H9 (cell line): ENCODE measurements around the gene GOLGA8M. TPM values are rescaled to one million over a fixed set of nuclear protein-coding genes. Genes with fewer than 3 reads are reported as not detected.

ENCODE experiments used
- DNase-seq: peaks from one replicate; pipeline ENCODE4 v3.0.0-alpha.2; 2017
- H2AFZ ChIP-seq: one replicate; pipeline ENCODE4 v1.6.1; 2013; ENCODE audit warnings: mild to moderate bottlenecking, low read length, control low read depth, moderate library complexity
- H2AK5ac ChIP-seq: 2 replicates; pipeline ENCODE4 v1.6.1; 2013; ENCODE audit warnings: low read length, control low read depth, mixed read lengths; ENCODE audit not compliant: insufficient read length
- H2BK120ac ChIP-seq: one replicate; pipeline ENCODE4 v1.6.1; 2013; ENCODE audit warnings: low read depth, mild to moderate bottlenecking, low read length, control low read depth, inconsistent platforms; ENCODE audit not compliant: poor library complexity, severe bottlenecking
- H2BK12ac ChIP-seq: 2 replicates; pipeline ENCODE4 v1.6.1; 2013; ENCODE audit warnings: low read length, control low read depth, mixed read lengths, low read depth; ENCODE audit not compliant: insufficient read length
- H2BK15ac ChIP-seq: 2 replicates; pipeline ENCODE4 v1.6.1; 2013; ENCODE audit warnings: low read depth, low read length, control low read depth
- H2BK20ac ChIP-seq: one replicate; pipeline ENCODE4 v1.6.1; 2013; ENCODE audit warnings: low read depth, mild to moderate bottlenecking, low read length, control low read depth, inconsistent platforms; ENCODE audit not compliant: poor library complexity, severe bottlenecking
- H2BK5ac ChIP-seq: 2 replicates; pipeline ENCODE4 v1.6.1; 2013; ENCODE audit warnings: low read length, control low read depth, mixed read lengths; ENCODE audit not compliant: insufficient read length
- H3K14ac ChIP-seq: 2 replicates; pipeline ENCODE4 v1.6.1; 2013; ENCODE audit warnings: low read length, control low read depth; ENCODE audit not compliant: insufficient read depth
- H3K18ac ChIP-seq: 2 replicates; pipeline ENCODE4 v1.6.1; 2013; ENCODE audit warnings: low read depth, mild to moderate bottlenecking, mixed read lengths, low read length, control low read depth; ENCODE audit not compliant: insufficient read length
- H3K23ac ChIP-seq: 2 replicates; pipeline ENCODE4 v1.6.1; 2013; ENCODE audit warnings: low read length, control low read depth, mixed read lengths, low read depth; ENCODE audit not compliant: insufficient read length
- H3K23me2 ChIP-seq: 2 replicates; pipeline ENCODE4 v1.6.1; 2013; ENCODE audit warnings: low read depth, mild to moderate bottlenecking, mixed read lengths, low read length, control low read depth; ENCODE audit not compliant: insufficient read length, poor library complexity, severe bottlenecking
- H3K27ac ChIP-seq: 2 replicates; pipeline ENCODE4 v1.5.1; 2013; ENCODE audit warnings: low read length, control low read depth, mixed read lengths, low read depth; ENCODE audit not compliant: insufficient read length
- H3K27me3 ChIP-seq: 2 replicates; pipeline ENCODE4 v1.6.1; 2013; ENCODE audit warnings: low read length, control low read depth, inconsistent platforms; ENCODE audit not compliant: insufficient read depth
- H3K4ac ChIP-seq: 2 replicates; pipeline ENCODE4 v1.6.1; 2013; ENCODE audit warnings: low read depth, mild to moderate bottlenecking, control low read depth, inconsistent platforms, low read length, moderate library complexity
- H3K4me1 ChIP-seq: 2 replicates; pipeline ENCODE4 v1.6.1; 2013; ENCODE audit warnings: low read length, control low read depth, inconsistent platforms; ENCODE audit not compliant: insufficient read depth
- H3K4me2 ChIP-seq: 2 replicates; pipeline ENCODE4 v1.6.1; 2013; ENCODE audit warnings: low read length, control low read depth, mixed read lengths; ENCODE audit not compliant: insufficient read length, insufficient read depth
- H3K56ac ChIP-seq: 2 replicates; pipeline ENCODE4 v1.6.1; 2013; ENCODE audit warnings: low read depth, mild to moderate bottlenecking, mixed read lengths, low read length, control low read depth; ENCODE audit not compliant: insufficient read length
- H3K79me1 ChIP-seq: 2 replicates; pipeline ENCODE4 v1.6.1; 2013; ENCODE audit warnings: low read depth, mild to moderate bottlenecking, moderate library complexity, low read length, control low read depth, inconsistent platforms; ENCODE audit not compliant: insufficient read depth, poor library complexity, severe bottlenecking
- H3K79me2 ChIP-seq: 2 replicates; pipeline ENCODE4 v1.6.1; 2013; ENCODE audit warnings: low read length, control low read depth, inconsistent platforms; ENCODE audit not compliant: insufficient read depth
- H3K9ac ChIP-seq: 2 replicates; pipeline ENCODE4 v1.6.1; 2013; ENCODE audit warnings: low read length, control low read depth, mixed read lengths; ENCODE audit not compliant: insufficient read length; ENCODE audit errors: extremely low read depth
- H3K9me3 ChIP-seq: one replicate; pipeline ENCODE4 v1.6.1; 2013; ENCODE audit warnings: low read depth, low read length, inconsistent platforms; ENCODE audit not compliant: control insufficient read depth
- H3T11ph ChIP-seq: one replicate; pipeline ENCODE4 v1.6.1; 2013; ENCODE audit warnings: mild to moderate bottlenecking, low read length, control low read depth, inconsistent platforms
- H4K20me1 ChIP-seq: one replicate; pipeline ENCODE4 v1.6.1; 2013; ENCODE audit not compliant: control insufficient read depth, insufficient read length, insufficient read depth
- H4K5ac ChIP-seq: 2 replicates; pipeline ENCODE4 v1.6.1; 2013; ENCODE audit warnings: low read depth, mild to moderate bottlenecking, mixed read lengths, low read length, control low read depth; ENCODE audit not compliant: insufficient read length
- H4K8ac ChIP-seq: replicated peaks from 2 replicates; pipeline ENCODE4 v1.6.1; 2013; ENCODE audit warnings: low read length, control low read depth, mixed read lengths, low read depth; ENCODE audit not compliant: insufficient read length
- H4K91ac ChIP-seq: 2 replicates; pipeline ENCODE4 v1.6.1; 2013; ENCODE audit warnings: low read depth, mild to moderate bottlenecking, moderate library complexity, mixed read lengths, low read length, control low read depth; ENCODE audit not compliant: insufficient read length
- H3K27ac Mint-ChIP-seq, 3 experiments: 2 replicates in 2 of 3; 3 replicates in 1 of 3; pipeline ENCODE4 v1.8.0; 2020 to 2021; ENCODE audit warnings: mixed read lengths in 3 of 3, mild to moderate bottlenecking in 1 of 3, moderate library complexity in 1 of 3
- H3K27me3 Mint-ChIP-seq: 2 replicates; pipeline ENCODE4 v1.8.0; 2021; ENCODE audit warnings: low read depth, mild to moderate bottlenecking, moderate library complexity, mixed read lengths
- H3K36me3 Mint-ChIP-seq, 3 experiments: 2 replicates in 2 of 3; 3 replicates in 1 of 3; pipeline ENCODE4 v1.8.0; 2020 to 2021; ENCODE audit warnings: low read depth in 3 of 3, mixed read lengths in 3 of 3; ENCODE audit not compliant: insufficient read depth in 1 of 3
- H3K4me1 Mint-ChIP-seq, 2 experiments: 2 replicates each; pipeline ENCODE4 v1.8.0; 2020; ENCODE audit warnings: mixed read lengths in 2 of 2
- H3K4me3 Mint-ChIP-seq, 2 experiments: 2 replicates in 1 of 2; 3 replicates in 1 of 2; pipeline ENCODE4 v1.8.0; 2020 to 2021; ENCODE audit warnings: mild to moderate bottlenecking in 2 of 2, mixed read lengths in 2 of 2, moderate library complexity in 1 of 2
- H3K9me3 Mint-ChIP-seq, 2 experiments: 2 replicates in 1 of 2; 3 replicates in 1 of 2; pipeline ENCODE4 v1.8.0; 2020; ENCODE audit warnings: mild to moderate bottlenecking in 2 of 2, mixed read lengths in 2 of 2, moderate library complexity in 1 of 2
- CTCF ChIP-seq: fragments of 200-600 bp; sonication (generic); conservative IDR thresholded peaks from 3 replicates; pipeline ENCODE4 v1.8.0; 2021; ENCODE audit warnings: antibody characterized with exemption, mild to moderate bottlenecking
- WGBS: extraction: QIAGEN DNeasy Blood & Tissue Kit; methylation state at CpG from one replicate; pipeline ENCODE4 v1.1.7; 2013; ENCODE audit warnings: missing lambda C conversion rate, low lambda C conversion rate, mixed read lengths; ENCODE audit not compliant: insufficient read length; ENCODE audit errors: extremely low coverage; 5-methylcytosine and 5-hydroxymethylcytosine counted together
- total RNA-seq: library from RNA; stranded (reverse); gene quantifications from 2 replicates; pipeline ENCODE4 v1.2.1, GENCODE V29; 2021

The GOLGA8M gene
- total RNA-seq, 1 experiment from 2014 or later = not detected

- Mint-ChIP-seq H3K27ac (no peak overlapping the region), H3K27me3 (no peaks in the 10 kb centered on the region), H3K9me3 (no peaks in the 10 kb centered on the region), H3K4me1 (peaks cover 5 to 9% of the 10 kb centered on the region in 2 experiments), H3K36me3 (no peaks in the 10 kb centered on the region), H3K4me3 (no peak overlapping the region)
- H3K14ac ChIP-seq = no peak overlapping the region
- no peak overlapping the region for H2BK20ac ChIP-seq
- no peaks in the 10 kb centered on the region for H3K9me3 ChIP-seq
- H3K4ac ChIP-seq = no peak overlapping the region
- no peak overlapping the region for H3K18ac ChIP-seq
- H3K4me2 ChIP-seq = no peak overlapping the region
- H2BK120ac ChIP-seq = no peak overlapping the region
- no peak overlapping the region for H3K27ac ChIP-seq
- no peak overlapping the region for H2BK5ac ChIP-seq
- no peaks in the 10 kb centered on the region for H3K4me1 ChIP-seq
- no peak overlapping the region for H3K9ac ChIP-seq
- H2BK15ac ChIP-seq = no peak overlapping the region
- H2AK5ac ChIP-seq = no peak overlapping the region
- no CpG with 5 or more reads among the region's 17 CpGs for WGBS
- no peak overlapping the region for H3K56ac ChIP-seq
- no peak overlapping the region for H3K23ac ChIP-seq
- no peaks in the 10 kb centered on the region for H3K79me1 ChIP-seq
- no peak overlapping the region for H4K5ac ChIP-seq
- no peaks in the 10 kb centered on the region for H4K20me1 ChIP-seq
- H4K91ac ChIP-seq = no peak overlapping the region
- H3K27me3 ChIP-seq = no peaks in the 10 kb centered on the region
- DNase-seq = no peak
- H3T11ph ChIP-seq = no peak overlapping the region
- no peak overlapping the region for H2AFZ ChIP-seq
- TF ChIP-seq CTCF = no peak
- no peaks in the 10 kb centered on the region for H3K23me2 ChIP-seq
- H4K8ac ChIP-seq = no peak overlapping the region
- no peaks in the 10 kb centered on the region for H3K79me2 ChIP-seq
- no peak overlapping the region for H2BK12ac ChIP-seq
Measured at GRCh38 chr15:28726102-28726501, 13.9 kb upstream of the GOLGA8M start.
